Posterior cingulate gyrus (tissue), 11 donors: ENCODE data around the gene RSU1.

Source experiments
- DNase-seq, 10 donors: peaks; one replicate each; pipeline versions ENCODE4 v3.0.0 to v3.0.0-alpha.2; 2020 to 2021; ENCODE audit warnings: mixed read lengths in 3 of 10
- intact Hi-C: fragments of 100-400 bp; cut with DNase I; formaldehyde crosslinking; loops from one replicate; pipeline ENCODE4 v1.15.1; 2023

The RSU1 gene

GRCh38 chr10:16817125-16818019 lies at the start of gene RSU1:
RSU1 (minus strand) TSS chr10:16817424; CDS start chr10:16817081, 343 bp downstream.
- intact Hi-C loops, result no loop called here
- DNase-seq, result peak; percentile 99 to 100 (median 100)

GRCh38 chr10:16866541-16867275 lies 49.5 kb upstream of the RSU1 start:
- no peak for DNase-seq
- intact Hi-C loops, result no loop called here

GRCh38 chr10:16865766-16866165 lies 48.5 kb upstream of the RSU1 start:
- intact Hi-C loops, result no loop called here
- DNase-seq, result no peak

- no peak for DNase-seq
- intact Hi-C loops, result no loop called here
Measured at GRCh38 chr10:16863766-16864165, 46.5 kb upstream of the RSU1 start.

GRCh38 chr10:16857419-16857818 lies 40.2 kb upstream of the RSU1 start:
- intact Hi-C loops, result no loop called here
- no peak for DNase-seq

- intact Hi-C loops, result no loop called here
- DNase-seq, result no peak
Measured at GRCh38 chr10:16856567-16856966, 39.3 kb upstream of the RSU1 start.

- intact Hi-C loops, result no loop called here
- DNase-seq, result no peak
Measured at GRCh38 chr10:16856092-16856491, 38.9 kb upstream of the RSU1 start.

GRCh38 chr10:16854623-16855022 lies 37.4 kb upstream of the RSU1 start:
- intact Hi-C loops, result no loop called here
- no peak for DNase-seq

GRCh38 chr10:16853809-16854208 lies 36.6 kb upstream of the RSU1 start:
- no peak for DNase-seq
- intact Hi-C loops, result no loop called here

- intact Hi-C loops, result no loop called here
- no peak for DNase-seq
Measured at GRCh38 chr10:16853201-16853600, 36.0 kb upstream of the RSU1 start.

GRCh38 chr10:16852624-16853023 lies 35.4 kb upstream of the RSU1 start:
- intact Hi-C loops, result no loop called here
- DNase-seq, result no peak

- intact Hi-C loops, result no loop called here
- DNase-seq, result no peak
Measured at GRCh38 chr10:16848562-16849154, 31.4 kb upstream of the RSU1 start.

GRCh38 chr10:16847644-16848043 lies 30.4 kb upstream of the RSU1 start:
- DNase-seq, result no peak
- intact Hi-C loops, result no loop called here

GRCh38 chr10:16845248-16845647 lies 28.0 kb upstream of the RSU1 start:
- no peak for DNase-seq
- intact Hi-C loops, result no loop called here

- intact Hi-C loops, result loop anchor here (1.0 to 5.0 kb wide), 2 partner anchors 414 to 589 kb away; no protein-coding TSS in a partner anchor
- DNase-seq, result no peak
Measured at GRCh38 chr10:16843252-16843870, 26.1 kb upstream of the RSU1 start.

- DNase-seq, result no peak
- intact Hi-C loops, result no loop called here
Measured at GRCh38 chr10:16835228-16835627, 18.0 kb upstream of the RSU1 start.

- intact Hi-C loops, result no loop called here
- peak in 2 of 10 donors; percentile 6 to 27 for DNase-seq
Measured at GRCh38 chr10:16832351-16833080, 15.3 kb upstream of the RSU1 start.

GRCh38 chr10:16828701-16829175 lies 11.5 kb upstream of the RSU1 start:
- peak in 1 of 10 donors; percentile 71 for DNase-seq
- intact Hi-C loops, result loop anchor here (1.0 to 5.0 kb wide), 2 partner anchors 429 to 604 kb away; no protein-coding TSS in a partner anchor

- peak in 5 of 10 donors; percentile 19 to 83 (median 39) for DNase-seq
- intact Hi-C loops, result loop anchor here (1.0 to 5.0 kb wide), 2 partner anchors 429 to 604 kb away; no protein-coding TSS in a partner anchor
Measured at GRCh38 chr10:16828114-16828568, 10.9 kb upstream of the RSU1 start.
